HCT116 (cell line): ENCODE results near the gene SNX3. TPM values are rescaled to one million over a fixed set of nuclear protein-coding genes. Genes with fewer than 3 reads are reported as not detected.

ENCODE experiments used
- ATAC-seq: fragments of 200-7000 bp; cut with Tn5 transposase; 2 replicates; pipeline ENCODE4 v1.9.1; 2020; ENCODE audit warnings: mild to moderate bottlenecking, moderate library complexity
- BruUV-seq: library from RNA; stranded (reverse); fragments of 400-500 nt; replicated peaks from 2 replicates; lab custom pipeline; 2021; lab: Mats Ljungman, UMichigan
- CTCF ChIA-PET: fragments of 300-600 bp; sonication (Branson Sonifier 250); formaldehyde crosslinking; loops from one replicate; lab custom pipeline; 2021; ENCODE audit warnings: antibody characterized with exemption; lab: Charles Lee
- POLR2A ChIA-PET: fragments of 300-600, 350-600 bp; sonication (Branson Sonifier 250); formaldehyde crosslinking; loops from one replicate; lab custom pipeline; 2021; ENCODE audit warnings: antibody characterized with exemption; lab: Charles Lee
- RAD21 ChIA-PET, 2 experiments: fragments of 300-600 bp; sonication (Branson Sonifier 250); formaldehyde crosslinking; loops; one replicate each; lab custom pipeline; 2023; ENCODE audit warnings: low total read pairs in 2 of 2; ENCODE audit not compliant: uncharacterized antibody in 2 of 2, unreplicated experiment in 2 of 2, low non-redundant PET in 1 of 2; lab: Charles Lee
- DNase-seq: peaks from one replicate; pipeline ENCODE4 v3.0.0-alpha.2; 2010; ENCODE audit warnings: low read depth, low spot score
- H2AFZ ChIP-seq: fragments of 200-600 bp; shearing (Covaris generic), sonication (generic); 2 replicates; pipeline ENCODE4 v1.6.1; 2017; ENCODE audit warnings: low read depth, mixed run types, mixed read lengths, antibody characterized with exemption, low read length; ENCODE audit not compliant: poor library complexity, severe bottlenecking
- H3K27ac ChIP-seq: 2 replicates; pipeline ENCODE4 v1.5.1; 2012; ENCODE audit warnings: low read depth, low read length
- H3K27me3 ChIP-seq: fragments of 200-600 bp; sonication (generic); 2 replicates; pipeline ENCODE4 v1.6.1; 2016; ENCODE audit warnings: mixed run types, low read length, mixed read lengths; ENCODE audit not compliant: insufficient read depth
- H3K36me3 ChIP-seq, 2 experiments: fragments of 200-500 bp in 1 of 2; fragments of 200-600 bp in 1 of 2; sonication (Bioruptor generic) in 1 of 2; sonication (generic) in 1 of 2; 2 replicates each; pipeline versions ENCODE4 v1.5.1 to v1.6.1; 2014 to 2016; ENCODE audit warnings: low read length in 2 of 2, inconsistent platforms in 1 of 2, mixed read lengths in 1 of 2, mixed run types in 1 of 2; ENCODE audit not compliant: insufficient read depth in 2 of 2, control insufficient read depth in 1 of 2
- H3K4me1 ChIP-seq, 2 experiments: fragments of 200-600 bp in 1 of 2; sonication (generic) in 1 of 2; 2 replicates each; pipeline versions ENCODE4 v1.5.1 to v1.6.1; 2012 to 2017; ENCODE audit warnings: low read length in 2 of 2, inconsistent platforms in 1 of 2, mild to moderate bottlenecking in 1 of 2, mixed read lengths in 1 of 2, mixed run types in 1 of 2, moderate library complexity in 1 of 2; ENCODE audit not compliant: insufficient read depth in 2 of 2, control insufficient read depth in 1 of 2
- H3K4me2 ChIP-seq: fragments of 200-600 bp; sonication (generic); 2 replicates; pipeline ENCODE4 v1.6.1; 2017; ENCODE audit warnings: mixed run types, low read length, mixed read lengths
- H3K4me3 ChIP-seq, 2 experiments: fragments of 200-600 bp in 1 of 2; sonication (generic) in 1 of 2; replicated peaks in 1 of 2; 2 replicates each; pipeline ENCODE4 v1.5.1; 2011 to 2016; ENCODE audit warnings: low read length in 2 of 2, control low read depth in 1 of 2, low read depth in 1 of 2, mild to moderate bottlenecking in 1 of 2, mixed read lengths in 1 of 2, mixed run types in 1 of 2
- H3K79me2 ChIP-seq: fragments of 200-600 bp; sonication (generic); 2 replicates; pipeline ENCODE4 v1.6.1; 2017; ENCODE audit warnings: mild to moderate bottlenecking, mixed run types, low read length, moderate library complexity, mixed read lengths; ENCODE audit not compliant: insufficient read depth
- H3K9ac ChIP-seq: fragments of 200-600 bp; sonication (generic); 2 replicates; pipeline ENCODE4 v1.6.1; 2016; ENCODE audit warnings: low read length, mixed read lengths
- H3K9me2 ChIP-seq: fragments of 200-600 bp; sonication (generic), shearing (Covaris generic); 2 replicates; pipeline ENCODE4 v1.6.1; 2017; ENCODE audit warnings: mixed run types, mild to moderate bottlenecking, moderate library complexity; ENCODE audit not compliant: insufficient read depth
- H3K9me3 ChIP-seq, 2 experiments: fragments of 200-500 bp in 1 of 2; fragments of 200-600 bp in 1 of 2; sonication (Bioruptor generic) in 1 of 2; sonication (generic) in 1 of 2; 2 replicates each; pipeline ENCODE4 v1.6.1; 2014 to 2017; ENCODE audit warnings: low read length in 2 of 2, mixed read lengths in 2 of 2, inconsistent platforms in 1 of 2, low read depth in 1 of 2, mild to moderate bottlenecking in 1 of 2, mixed run types in 1 of 2, moderate library complexity in 1 of 2; ENCODE audit not compliant: control insufficient read depth in 1 of 2, insufficient read depth in 1 of 2
- H4K20me1 ChIP-seq: fragments of 200-600 bp; sonication (generic), shearing (Covaris generic); 2 replicates; pipeline ENCODE4 v1.6.1; 2017; ENCODE audit warnings: mixed run types, mild to moderate bottlenecking, moderate library complexity; ENCODE audit not compliant: insufficient read depth
- EZH2 ChIP-seq: fragments of 200-600 bp; sonication (generic); IDR thresholded peaks from 2 replicates; pipeline ENCODE4 v1.6.1; 2017; ENCODE audit warnings: antibody characterized with exemption, mixed run types
- FOSL1 ChIP-seq: IDR thresholded peaks from 2 replicates; pipeline ENCODE4 v1.6.1; 2012; ENCODE audit warnings: low read depth
- POLR2AphosphoS5 ChIP-seq: IDR thresholded peaks from 2 replicates; pipeline ENCODE4 v1.6.1; 2011; ENCODE audit warnings: mild to moderate bottlenecking, low read depth, low read length, moderate library complexity
- REST ChIP-seq: IDR thresholded peaks from 2 replicates; pipeline ENCODE4 v1.6.1; 2012; ENCODE audit warnings: low read depth
- SIN3A ChIP-seq: IDR thresholded peaks from 2 replicates; pipeline ENCODE4 v1.6.1; 2012; ENCODE audit warnings: low read depth
- TCF7L2 ChIP-seq: IDR thresholded peaks from 2 replicates; pipeline ENCODE4 v1.7.0; 2011; ENCODE audit warnings: borderline replicate concordance, inconsistent platforms; ENCODE audit not compliant: insufficient read depth, insufficient read length; ENCODE audit errors: extremely low read depth
- YY1 ChIP-seq: IDR thresholded peaks from 2 replicates; pipeline ENCODE4 v1.6.1; 2011; ENCODE audit warnings: low read length, low read depth, moderate library complexity, mild to moderate bottlenecking; ENCODE audit not compliant: insufficient replicate concordance; ENCODE audit errors: extremely low read depth
- intact Hi-C: fragments of 100-400 bp; cut with micrococcal nuclease; formaldehyde crosslinking; loops from 2 replicates; pipeline ENCODE4 v1.10.0; 2022
- total RNA-seq: library from RNA; stranded (reverse); gene quantifications from one replicate; pipeline ENCODE4 v1.2.1, GENCODE V29; 2021; ENCODE audit not compliant: unreplicated experiment

SNX3 gene
- total RNA-seq, 1 experiment from 2014 or later = 111 TPM

- Histone ChIP-seq H3K4me1 (no peaks in the 10 kb centered on the region), H3K27ac (no peak overlapping the region), H3K9ac (no peak overlapping the region), H4K20me1 (no peaks in the 10 kb centered on the region), H3K79me2 (no peaks in the 10 kb centered on the region), H3K9me2 (no peaks in the 10 kb centered on the region), H3K4me3 (no peak overlapping the region), H3K27me3 (no peaks in the 10 kb centered on the region), H3K36me3 (no peaks in the 10 kb centered on the region), H2AFZ (no peak overlapping the region), H3K4me2 (no peak overlapping the region), H3K9me3 (no peaks in the 10 kb centered on the region)
- RAD21 ChIA-PET = no interaction called here
- CTCF ChIA-PET = no interaction called here
- POLR2A ChIA-PET = no interaction called here
- DNase-seq (no peak), ATAC-seq (no peak)
- intact Hi-C loops = no loop called here
- no TSS peak for BruUV-seq
- no peak for TF ChIP-seq TCF7L2
- no peak for TF ChIP-seq POLR2AphosphoS5
- TF ChIP-seq YY1 = no peak
- no peak for TF ChIP-seq SIN3A
- no peak for TF ChIP-seq FOSL1
- TF ChIP-seq REST = no peak
- TF ChIP-seq EZH2 = no peak
- TF ChIP-seq, all 23 proteins: peak for 0
These were observed 41.5 kb upstream of the SNX3 start for GRCh38 chr6:108302386-108302785.
